Astrocyte of the cerebellum (primary cell): Measurements from ENCODE around the gene ANKRD11.

ENCODE experiments used
- DNase-seq: peaks from one replicate; pipeline ENCODE4 v3.0.0-alpha.2; 2011; ENCODE audit warnings: low read depth
- H3K4me3 ChIP-seq: 2 replicates; pipeline ENCODE4 v1.5.1; 2011; ENCODE audit warnings: mild to moderate bottlenecking, low read depth, low read length, moderate library complexity
- in situ Hi-C: cut with HindIII; loops from 2 replicates; pipeline ENCODE4 v1.10.0; 2017; ENCODE audit warnings: low sequenced_read_pairs
- TF ChIP-seq, protein P1 (sequence below): IDR thresholded peaks from 2 replicates; pipeline ENCODE4 v1.5.1; 2012; ENCODE audit warnings: low read length, low read depth, moderate library complexity, mild to moderate bottlenecking; ENCODE audit errors: missing control alignments

ANKRD11 gene

DNA sequence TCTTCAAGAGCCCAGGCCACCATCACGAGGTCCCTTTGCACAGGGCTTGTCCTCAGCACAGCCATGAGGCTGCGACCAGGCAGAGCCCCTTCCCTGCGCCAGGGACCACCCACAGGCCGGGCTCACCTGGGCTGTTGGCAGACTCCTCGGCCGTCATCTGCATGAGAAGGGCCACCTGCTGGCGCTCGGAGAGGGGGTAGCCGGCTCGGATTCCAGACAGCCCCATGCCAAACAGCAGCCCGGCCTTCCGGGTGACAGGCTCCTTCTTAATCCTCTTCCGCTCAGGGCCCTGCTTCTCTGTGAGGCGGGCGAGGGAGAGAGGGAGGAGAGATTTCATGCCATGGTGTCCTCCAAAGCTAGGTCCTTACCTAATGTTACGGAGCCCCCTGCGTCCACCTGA is 199.5 kb downstream of the ANKRD11 start:
- DNase-seq, result no peak
- in situ Hi-C loops, result loop anchor here (25.0 kb wide), 1 partner anchor 396 kb away; the partner anchor contains the start of gene CDK10
- TF ChIP-seq, protein P1, sequence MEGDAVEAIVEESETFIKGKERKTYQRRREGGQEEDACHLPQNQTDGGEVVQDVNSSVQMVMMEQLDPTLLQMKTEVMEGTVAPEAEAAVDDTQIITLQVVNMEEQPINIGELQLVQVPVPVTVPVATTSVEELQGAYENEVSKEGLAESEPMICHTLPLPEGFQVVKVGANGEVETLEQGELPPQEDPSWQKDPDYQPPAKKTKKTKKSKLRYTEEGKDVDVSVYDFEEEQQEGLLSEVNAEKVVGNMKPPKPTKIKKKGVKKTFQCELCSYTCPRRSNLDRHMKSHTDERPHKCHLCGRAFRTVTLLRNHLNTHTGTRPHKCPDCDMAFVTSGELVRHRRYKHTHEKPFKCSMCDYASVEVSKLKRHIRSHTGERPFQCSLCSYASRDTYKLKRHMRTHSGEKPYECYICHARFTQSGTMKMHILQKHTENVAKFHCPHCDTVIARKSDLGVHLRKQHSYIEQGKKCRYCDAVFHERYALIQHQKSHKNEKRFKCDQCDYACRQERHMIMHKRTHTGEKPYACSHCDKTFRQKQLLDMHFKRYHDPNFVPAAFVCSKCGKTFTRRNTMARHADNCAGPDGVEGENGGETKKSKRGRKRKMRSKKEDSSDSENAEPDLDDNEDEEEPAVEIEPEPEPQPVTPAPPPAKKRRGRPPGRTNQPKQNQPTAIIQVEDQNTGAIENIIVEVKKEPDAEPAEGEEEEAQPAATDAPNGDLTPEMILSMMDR, result no peak
- H3K4me3 ChIP-seq, result no peak overlapping the region

DNA sequence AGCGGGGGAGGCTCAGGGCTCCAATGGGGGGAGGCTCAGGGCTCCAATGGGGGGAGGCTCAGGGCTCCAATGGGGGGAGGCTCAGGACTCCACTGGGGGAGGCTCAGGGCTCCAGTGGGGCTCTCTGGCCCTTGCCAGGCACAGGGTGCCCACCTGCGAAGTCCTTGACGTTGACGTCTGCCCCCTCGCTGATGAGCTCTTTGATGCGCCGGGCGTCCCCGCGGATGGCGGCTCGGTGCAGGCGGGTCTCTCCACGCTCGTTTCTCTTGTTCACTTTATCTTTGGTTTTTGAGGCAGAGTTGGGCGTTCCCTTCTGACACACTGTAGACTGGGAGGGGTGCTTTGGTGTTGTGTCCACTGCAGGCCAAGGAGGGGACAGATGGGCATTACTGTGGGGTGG is 199.9 kb downstream of the ANKRD11 start:
- no peak for DNase-seq
- TF ChIP-seq, protein P1, result no peak
- in situ Hi-C loops, result loop anchor here (25.0 kb wide), 1 partner anchor 397 kb away; the partner anchor contains the start of gene CDK10
- no peak overlapping the region for H3K4me3 ChIP-seq

DNA sequence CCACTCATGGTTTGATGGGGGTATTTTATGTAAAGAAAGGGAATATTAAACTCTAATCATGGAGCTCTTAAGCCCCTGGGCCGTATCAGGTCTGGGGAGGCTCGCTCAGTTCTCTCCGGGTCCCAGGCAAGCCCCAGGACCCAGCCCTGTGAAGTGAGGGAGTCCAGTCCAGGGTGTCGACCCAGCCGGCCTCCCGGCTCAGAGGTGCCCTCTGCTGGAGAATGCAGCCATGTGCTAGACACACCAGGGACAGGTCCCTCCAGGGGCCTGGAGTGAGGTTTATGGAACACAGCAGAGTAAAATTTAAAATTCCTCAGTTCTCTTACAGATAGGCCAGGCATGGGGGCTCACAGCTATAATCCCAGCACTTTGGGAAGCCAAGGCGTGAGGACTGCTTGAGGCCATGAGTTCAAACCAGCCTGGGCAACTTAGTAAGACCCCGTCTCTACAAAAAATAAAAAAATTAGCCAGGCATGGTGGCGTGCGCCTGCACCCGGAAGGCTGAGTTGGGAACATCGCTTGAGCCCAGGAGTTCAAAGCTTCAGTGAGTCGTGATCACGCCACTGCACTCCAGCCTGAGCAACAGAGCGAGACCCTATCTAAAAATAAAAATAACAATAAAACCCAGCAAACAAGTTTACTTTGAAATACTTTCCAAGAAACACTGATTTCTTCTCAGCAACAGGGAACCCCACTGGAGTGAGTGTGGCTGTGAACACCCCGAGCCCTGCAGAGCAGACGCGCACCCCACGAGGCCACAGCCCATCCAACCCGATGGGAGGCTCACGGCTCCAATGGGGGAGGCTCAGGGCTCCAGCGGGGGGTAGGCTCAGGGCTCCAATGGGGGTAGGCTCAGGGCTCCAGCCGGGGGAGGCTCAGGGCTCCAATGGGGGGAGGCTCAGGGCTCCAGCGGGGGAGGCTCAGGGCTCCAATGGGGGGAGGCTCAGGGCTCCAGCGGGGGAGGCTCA is 200.6 kb downstream of the ANKRD11 start:
- no peak overlapping the region for H3K4me3 ChIP-seq
- TF ChIP-seq, protein P1, result peak; percentile 92
- in situ Hi-C loops, result loop anchor here (25.0 kb wide), 1 partner anchor 398 kb away; the partner anchor contains the start of gene CDK10
- DNase-seq, result peak; percentile 41

DNA sequence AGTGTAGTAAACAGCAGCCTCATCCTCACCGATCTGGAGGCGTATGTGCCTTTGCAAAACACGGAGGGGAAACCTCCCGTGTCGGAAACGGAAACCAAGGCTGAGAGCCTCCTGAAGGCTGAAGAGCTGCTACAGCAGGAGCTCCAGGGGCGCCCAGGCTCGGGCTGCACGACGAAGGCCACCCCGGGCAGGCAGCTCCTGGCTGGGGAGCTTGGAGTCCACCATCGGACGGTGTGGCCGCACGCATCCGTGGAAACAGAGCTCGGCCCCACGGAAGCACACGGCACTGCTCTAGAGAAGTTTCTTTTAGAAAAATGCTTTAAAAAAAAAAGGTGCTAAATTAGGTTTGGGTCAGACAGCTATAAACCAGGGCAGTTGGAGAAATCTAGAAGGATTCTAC is 201.4 kb downstream of the ANKRD11 start:
- no peak overlapping the region for H3K4me3 ChIP-seq
- DNase-seq, result no peak
- in situ Hi-C loops, result loop anchor here (25.0 kb wide), 1 partner anchor 398 kb away; the partner anchor contains the start of gene CDK10
- TF ChIP-seq, protein P1, result no peak

DNA sequence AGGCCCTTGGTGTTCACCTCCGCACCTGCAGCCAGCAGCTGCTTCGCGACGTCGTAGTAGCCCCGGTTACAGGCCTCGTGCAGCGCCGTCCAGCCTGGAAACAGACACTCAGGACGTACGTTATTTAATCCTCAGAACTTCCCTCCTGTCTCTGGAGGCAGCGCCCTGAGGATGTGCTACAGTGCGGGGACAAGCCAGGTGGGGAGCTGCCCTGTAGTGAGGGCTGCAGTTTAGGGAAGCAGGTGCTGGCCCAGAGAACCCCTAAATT is 201.8 kb downstream of the ANKRD11 start:
- DNase-seq, result no peak
- no peak overlapping the region for H3K4me3 ChIP-seq
- in situ Hi-C loops, result loop anchor here (25.0 kb wide), 1 partner anchor 399 kb away; the partner anchor contains the start of gene CDK10
- TF ChIP-seq, protein P1, result no peak

DNA sequence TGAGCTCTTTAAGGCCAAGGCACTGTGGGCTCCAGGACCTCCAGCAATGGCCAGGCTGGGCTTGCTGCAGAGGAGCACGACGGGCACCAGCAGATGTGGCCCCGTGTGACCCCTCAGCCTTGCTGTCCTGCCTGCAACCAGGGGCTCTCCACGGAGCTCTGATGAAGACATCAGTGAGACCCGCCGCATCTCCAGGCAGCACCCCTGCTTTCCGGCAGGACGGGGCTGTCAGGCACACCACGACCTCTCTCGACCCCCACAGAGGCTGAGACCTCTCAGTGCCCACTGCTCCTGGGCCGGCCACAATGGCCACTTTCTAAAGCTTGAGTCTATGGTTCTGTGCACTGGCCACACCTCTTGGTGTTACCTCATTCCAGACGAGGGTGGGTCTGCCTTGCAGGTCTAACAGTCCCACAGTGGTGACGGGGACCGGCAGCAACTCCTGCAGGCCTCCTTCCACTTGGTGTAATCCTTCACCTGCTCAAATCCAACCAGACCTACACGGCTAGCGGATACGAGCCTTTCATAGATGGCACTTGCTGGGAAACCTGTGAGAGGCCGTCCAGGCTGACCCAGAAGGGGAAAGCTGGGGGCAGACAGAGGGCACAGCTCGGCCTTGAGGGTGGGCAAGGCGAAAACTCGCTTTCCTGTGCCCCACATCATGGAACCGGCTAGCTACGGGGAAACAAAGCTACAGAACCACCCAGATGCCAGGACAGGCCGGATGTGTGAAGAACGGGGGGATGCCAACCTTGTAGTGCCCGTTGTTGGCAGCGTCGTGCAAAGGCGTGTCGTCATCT is 202.4 kb downstream of the ANKRD11 start:
- TF ChIP-seq, protein P1, result no peak
- no peak for DNase-seq
- in situ Hi-C loops, result loop anchor here (25.0 kb wide), 1 partner anchor 399 kb away; the partner anchor contains the start of gene CDK10
- no peak overlapping the region for H3K4me3 ChIP-seq
